LNCAP (cell line): ENCODE data around the gene ZBTB20.

ENCODE experiments used
- TF ChIP-seq, protein P1 (sequence below): fragments of 450-650 bp; IDR thresholded peaks from 2 replicates; pipeline ENCODE4 v1.5.1; 2017; ENCODE audit warnings: mild to moderate bottlenecking

Gene ZBTB20

DNA sequence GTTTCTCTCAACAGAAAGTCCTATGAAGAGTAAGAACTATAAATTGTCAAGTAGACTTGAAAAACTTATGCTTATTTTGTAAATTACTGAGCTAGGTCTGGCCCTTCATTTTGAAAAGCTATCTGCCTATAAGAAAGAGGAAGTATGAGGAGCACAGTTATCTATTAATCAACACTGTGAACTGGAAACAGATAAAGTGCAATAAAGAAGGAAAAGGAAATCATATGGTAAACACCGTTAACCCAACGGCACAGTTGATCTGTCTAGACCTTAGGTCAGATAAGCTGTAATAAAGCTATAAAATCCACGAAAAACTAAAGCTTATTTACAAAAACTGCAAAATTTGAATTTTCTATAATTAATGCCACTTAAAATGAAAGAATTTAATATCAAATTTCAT, 242.5 kb downstream of the ZBTB20 start:
- TF ChIP-seq, protein P1, sequence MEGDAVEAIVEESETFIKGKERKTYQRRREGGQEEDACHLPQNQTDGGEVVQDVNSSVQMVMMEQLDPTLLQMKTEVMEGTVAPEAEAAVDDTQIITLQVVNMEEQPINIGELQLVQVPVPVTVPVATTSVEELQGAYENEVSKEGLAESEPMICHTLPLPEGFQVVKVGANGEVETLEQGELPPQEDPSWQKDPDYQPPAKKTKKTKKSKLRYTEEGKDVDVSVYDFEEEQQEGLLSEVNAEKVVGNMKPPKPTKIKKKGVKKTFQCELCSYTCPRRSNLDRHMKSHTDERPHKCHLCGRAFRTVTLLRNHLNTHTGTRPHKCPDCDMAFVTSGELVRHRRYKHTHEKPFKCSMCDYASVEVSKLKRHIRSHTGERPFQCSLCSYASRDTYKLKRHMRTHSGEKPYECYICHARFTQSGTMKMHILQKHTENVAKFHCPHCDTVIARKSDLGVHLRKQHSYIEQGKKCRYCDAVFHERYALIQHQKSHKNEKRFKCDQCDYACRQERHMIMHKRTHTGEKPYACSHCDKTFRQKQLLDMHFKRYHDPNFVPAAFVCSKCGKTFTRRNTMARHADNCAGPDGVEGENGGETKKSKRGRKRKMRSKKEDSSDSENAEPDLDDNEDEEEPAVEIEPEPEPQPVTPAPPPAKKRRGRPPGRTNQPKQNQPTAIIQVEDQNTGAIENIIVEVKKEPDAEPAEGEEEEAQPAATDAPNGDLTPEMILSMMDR = no peak

DNA sequence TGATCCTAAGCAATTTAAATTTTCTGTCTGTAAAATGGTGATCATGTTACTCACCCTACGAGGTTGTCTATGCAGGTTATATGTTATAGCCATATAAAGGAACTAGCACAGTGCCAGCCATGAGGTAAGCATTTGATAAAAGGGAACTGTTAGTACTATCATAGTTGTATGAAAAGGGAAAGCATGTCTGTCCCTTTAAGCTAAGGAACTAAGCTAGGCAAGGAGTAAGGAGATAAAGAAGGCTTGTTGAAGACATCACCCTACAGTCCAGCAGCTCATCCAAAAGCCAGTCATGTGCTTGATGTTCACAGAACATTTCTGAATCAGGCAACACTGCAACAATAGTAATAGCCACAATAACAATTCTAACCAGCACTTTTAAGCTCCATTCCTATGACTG, 243.9 kb downstream of the ZBTB20 start:
- TF ChIP-seq, protein P1 = no peak

DNA sequence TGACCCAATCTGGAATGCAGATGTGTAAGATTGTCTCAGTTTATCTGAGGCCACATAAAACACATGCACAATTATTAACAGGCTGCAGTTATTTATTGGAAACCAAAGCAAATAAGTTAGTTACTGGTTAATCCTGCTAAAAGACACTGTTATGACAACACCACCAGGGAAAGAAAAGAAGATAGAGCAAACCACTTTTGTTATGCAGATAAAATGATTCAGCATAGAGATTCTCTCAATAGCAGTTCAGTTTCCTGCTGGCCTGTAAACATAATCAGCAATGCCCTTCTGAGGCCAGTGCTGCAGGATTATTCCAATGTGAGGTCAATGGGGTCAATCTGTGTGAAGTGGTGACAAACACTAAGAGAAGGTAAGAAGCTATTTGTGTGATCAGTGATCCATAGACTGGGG, 244.4 kb downstream of the ZBTB20 start:
- TF ChIP-seq, protein P1 = no peak

DNA sequence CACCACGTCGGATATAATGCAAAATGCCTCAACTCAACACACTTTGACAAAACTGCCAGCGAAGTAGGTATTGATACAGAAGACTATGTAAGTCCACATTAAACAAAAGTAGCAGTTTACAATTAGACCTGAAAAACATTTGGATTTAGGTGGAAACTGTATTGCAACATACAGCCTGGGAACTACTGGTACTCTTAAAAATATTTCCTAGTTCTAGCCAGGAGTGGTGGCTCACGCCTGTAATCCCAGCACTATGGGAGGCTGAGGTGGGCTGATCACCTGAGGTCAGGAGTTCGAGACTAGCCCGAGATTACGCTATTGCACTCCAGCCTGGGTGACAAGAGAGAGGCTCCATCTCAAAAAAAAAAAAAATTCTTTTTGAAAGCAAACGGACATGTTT, 246.2 kb downstream of the ZBTB20 start:
- TF ChIP-seq, protein P1 = no peak

GRCh38 chr3:114899186-114899931, 247.7 kb downstream of the ZBTB20 start:
- TF ChIP-seq, protein P1 = no peak

- TF ChIP-seq, protein P1 = no peak
Measured at GRCh38 chr3:114896978-114897377, 250.1 kb downstream of the ZBTB20 start.

DNA sequence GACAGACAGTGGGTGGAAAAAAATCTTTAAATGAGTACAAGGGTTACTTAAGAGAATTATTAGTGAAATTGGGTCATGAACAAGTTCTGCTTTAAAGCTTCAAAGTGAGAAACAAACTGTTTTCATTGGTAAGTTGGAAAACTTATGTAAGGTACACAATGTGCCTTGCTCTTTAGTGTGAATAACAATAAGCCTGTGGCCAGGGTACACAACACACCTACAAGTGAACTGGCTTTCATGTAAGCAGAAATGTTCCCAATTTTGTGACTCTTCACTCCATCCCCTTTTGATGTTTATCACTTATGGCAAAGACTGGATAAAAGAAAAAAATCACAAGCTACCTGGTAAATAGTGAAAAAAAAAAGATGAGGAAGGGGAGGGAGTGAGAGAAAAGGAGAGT, 253.7 kb downstream of the ZBTB20 start:
- TF ChIP-seq, protein P1 = no peak

DNA sequence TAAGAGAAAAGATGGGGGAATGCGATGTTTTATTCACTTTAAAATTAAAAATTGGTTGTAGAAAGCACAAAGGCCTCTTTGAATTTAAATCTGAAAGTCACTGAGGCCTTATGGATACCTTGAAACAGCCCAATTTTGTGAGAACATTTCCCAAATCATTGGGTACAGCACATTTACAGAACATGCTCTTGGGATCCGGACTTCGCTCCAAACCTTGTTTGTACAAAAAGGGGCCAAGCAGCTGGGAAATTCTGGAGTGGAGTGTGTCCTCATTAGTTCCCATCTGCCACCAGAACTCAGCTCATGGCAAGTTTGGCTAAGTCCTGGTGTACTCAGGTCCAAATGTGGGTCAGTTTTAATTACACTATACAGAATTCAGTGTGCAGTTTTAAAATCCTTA, 254.2 kb downstream of the ZBTB20 start:
- TF ChIP-seq, protein P1 = no peak
